Medulla oblongata (tissue), 1 donor: ENCODE results near the gene CLVS2.

Experiments
- DNase-seq: peaks from one replicate; pipeline ENCODE4 v3.0.0-alpha.2; 2015; ENCODE audit errors: extremely low spot score

The CLVS2 gene

DNA sequence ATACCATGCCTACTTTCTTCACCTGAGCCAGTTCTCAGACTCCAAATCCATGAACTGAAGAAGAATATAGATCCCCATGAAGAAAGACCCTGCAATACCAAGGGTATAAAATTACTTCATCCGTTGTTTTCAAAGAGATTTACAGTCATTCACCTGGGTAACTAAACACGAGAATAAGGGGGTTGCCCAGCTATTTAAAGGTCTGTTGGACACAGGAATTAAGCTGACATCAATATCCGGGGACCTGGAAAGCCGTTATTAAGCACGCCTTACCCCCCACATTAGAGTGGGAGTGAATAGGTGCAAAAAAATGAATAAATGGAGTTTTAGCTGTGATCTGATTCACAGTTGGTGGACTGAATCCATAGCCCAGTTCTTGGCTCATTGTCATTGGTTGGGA lies 28.9 kb downstream of the CLVS2 start:
- no peak for DNase-seq

GRCh38 chr6:123027408-123027807 lies 31.4 kb downstream of the CLVS2 start:
- no peak for DNase-seq

- DNase-seq, result no peak
Measured at GRCh38 chr6:123028263-123028662, 32.2 kb downstream of the CLVS2 start.

- no peak for DNase-seq
Measured at GRCh38 chr6:123030282-123030681, 34.2 kb downstream of the CLVS2 start.

GRCh38 chr6:123036648-123037047 lies 40.6 kb downstream of the CLVS2 start:
- no peak for DNase-seq

- DNase-seq, result no peak
Measured at GRCh38 chr6:123039431-123039830, 43.4 kb downstream of the CLVS2 start.

- DNase-seq, result no peak
Measured at GRCh38 chr6:123042401-123042800, 46.4 kb downstream of the CLVS2 start.

GRCh38 chr6:123044341-123044860 lies 48.4 kb downstream of the CLVS2 start:
- DNase-seq, result no peak

GRCh38 chr6:123053602-123054225 lies 57.7 kb downstream of the CLVS2 start:
- no peak for DNase-seq

DNA sequence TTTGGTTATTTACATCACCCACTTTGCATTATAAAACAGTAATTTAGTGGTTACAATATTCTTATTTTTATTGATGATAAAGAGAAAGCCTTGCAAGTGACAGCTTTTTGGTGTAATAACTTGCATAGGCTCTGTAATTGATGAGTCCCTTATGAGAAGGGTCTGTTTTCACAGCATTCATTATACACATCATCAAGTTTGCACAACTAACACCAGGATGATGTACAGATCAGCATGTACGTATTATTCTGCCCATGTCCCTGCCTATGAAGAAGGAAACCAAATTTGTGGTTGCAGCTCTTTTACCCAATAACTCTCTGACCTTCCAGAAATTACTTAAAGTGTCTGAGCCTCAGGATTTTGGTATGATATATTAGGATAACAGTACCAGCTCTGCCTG lies 59.2 kb downstream of the CLVS2 start:
- DNase-seq, result no peak

DNA sequence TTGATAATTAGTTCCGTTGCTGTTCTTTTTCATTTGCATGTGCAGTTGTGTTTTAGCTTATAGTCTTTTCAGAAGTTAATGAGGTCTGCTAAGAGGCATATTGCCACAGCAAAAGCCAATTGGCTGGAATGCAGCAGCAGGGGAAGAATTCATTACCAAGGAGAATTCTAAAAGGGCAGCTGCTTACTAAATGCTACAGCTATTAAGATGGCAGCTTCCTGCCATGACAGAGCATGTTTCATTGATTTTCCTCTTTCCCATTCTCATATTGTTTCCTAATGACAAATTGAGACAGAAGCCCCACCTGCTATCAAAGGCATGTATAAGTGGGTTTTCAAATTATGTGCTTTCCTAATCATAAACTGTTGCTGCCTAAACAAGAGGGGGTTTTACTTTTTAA lies 66.6 kb downstream of the CLVS2 start:
- no peak for DNase-seq

GRCh38 chr6:123064038-123064437 lies 68.0 kb downstream of the CLVS2 start:
- DNase-seq, result no peak

DNA sequence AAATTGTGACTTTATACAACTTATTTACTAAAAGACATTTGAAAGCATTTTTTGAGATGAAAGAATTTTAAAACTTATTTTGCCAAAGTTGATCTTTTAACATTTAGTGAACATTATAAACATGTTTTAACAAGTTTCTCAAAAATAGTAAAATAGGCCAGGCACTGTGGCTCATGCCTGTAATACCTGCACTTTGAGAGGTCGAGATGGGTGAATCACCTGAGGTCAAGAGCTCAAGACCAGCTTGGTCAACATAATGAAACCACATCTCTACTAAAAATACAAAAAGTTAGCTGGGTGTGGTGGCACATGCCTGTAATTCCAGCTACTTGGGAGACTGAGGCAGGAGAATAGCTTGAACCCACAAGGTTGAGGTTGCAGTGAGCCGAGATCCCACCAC lies 78.6 kb downstream of the CLVS2 start:
- DNase-seq, result no peak

- no peak for DNase-seq
Measured at GRCh38 chr6:123085403-123085802, 89.4 kb downstream of the CLVS2 start.

DNA sequence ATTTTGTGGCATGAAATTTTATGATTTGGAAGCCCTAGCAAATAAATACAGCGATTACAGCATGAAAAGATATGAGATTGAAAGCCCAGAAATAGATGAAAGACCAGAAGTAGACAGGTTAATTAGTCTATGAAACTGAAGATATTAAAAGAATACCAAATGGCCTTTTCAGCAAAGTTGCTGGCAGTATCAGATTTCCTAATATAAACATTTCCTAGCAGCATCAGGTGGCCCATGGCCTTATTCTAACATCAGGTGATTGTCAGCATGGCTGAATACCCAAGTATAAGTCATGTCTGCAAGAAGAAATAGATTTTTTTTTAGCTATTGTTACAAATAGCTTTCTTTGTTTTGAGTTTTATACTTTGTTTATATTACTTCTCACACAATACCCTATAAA lies 93.2 kb downstream of the CLVS2 start:
- DNase-seq, result no peak

DNA sequence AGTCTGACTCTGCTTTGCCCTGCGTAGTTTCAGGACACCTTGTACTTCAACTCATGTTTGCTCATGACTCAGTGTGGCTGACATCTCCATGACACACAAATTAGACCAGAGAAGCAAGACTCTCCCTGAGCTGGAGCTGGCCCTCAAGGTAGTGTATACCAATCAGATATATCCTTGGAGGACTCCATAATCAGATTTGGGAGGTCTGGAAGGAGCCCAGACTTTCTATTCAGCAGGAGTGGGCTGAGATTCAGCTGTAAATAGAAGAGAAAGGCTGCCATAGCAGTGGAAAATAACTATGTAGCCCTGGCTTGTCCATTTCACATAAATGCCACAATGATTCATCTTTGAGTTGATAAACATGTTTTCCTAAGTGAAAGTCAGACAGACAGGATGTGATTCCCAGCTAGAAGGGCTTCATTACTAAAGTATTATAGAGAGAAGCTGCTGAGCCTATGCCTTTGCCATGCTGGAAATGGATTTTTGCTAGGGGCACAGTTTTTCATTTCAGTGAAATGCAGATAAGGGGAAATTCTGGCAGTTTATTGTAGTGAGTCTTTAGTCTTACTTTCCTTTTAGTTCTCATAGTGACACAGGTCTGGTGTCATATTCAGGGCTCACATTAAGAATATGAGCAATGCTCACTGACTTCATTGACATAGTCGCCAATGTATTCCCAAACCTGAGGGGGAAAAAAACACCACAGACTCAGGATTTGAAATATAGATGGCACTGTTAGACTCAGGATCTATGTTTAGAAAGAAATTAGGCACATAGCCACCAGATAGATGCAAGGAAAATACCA lies 95.3 kb downstream of the CLVS2 start:
- no peak for DNase-seq

DNA sequence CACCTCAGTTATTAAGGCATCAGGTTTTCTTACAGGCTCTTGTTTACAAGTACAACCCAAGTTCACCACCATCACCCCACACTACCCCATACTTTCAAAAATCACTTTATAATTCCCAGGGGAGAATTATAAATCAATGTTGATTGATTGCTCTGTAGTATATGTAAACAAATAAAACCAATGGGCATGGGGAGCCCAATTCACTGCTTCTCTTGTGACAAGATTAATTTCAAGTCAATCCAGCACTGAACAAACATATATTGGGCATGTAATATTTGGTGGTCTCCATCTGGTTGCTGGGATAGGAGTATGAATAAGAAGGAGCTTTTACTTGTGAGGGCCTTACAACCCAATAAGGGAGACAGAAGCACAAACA lies 95.8 kb downstream of the CLVS2 start:
- no peak for DNase-seq

DNA sequence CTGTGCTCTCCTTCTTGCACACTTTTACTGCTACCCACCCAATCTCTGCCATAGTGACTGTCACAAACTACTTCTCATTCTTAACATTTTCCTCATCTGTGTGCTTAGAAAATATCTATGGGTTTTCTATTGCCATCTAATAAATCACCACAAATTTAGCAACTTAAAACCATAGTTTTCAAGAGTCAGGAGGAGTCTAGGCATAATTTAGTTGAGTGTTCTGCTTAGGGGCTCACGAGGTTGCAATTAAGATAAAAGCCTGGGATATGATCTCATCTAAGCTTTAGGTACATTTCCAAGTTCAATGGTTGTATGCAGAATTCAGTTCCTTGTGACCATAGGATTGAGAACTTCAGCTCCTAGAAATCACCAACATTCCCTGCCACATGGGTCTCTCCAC lies 98.8 kb downstream of the CLVS2 start:
- no peak for DNase-seq

DNA sequence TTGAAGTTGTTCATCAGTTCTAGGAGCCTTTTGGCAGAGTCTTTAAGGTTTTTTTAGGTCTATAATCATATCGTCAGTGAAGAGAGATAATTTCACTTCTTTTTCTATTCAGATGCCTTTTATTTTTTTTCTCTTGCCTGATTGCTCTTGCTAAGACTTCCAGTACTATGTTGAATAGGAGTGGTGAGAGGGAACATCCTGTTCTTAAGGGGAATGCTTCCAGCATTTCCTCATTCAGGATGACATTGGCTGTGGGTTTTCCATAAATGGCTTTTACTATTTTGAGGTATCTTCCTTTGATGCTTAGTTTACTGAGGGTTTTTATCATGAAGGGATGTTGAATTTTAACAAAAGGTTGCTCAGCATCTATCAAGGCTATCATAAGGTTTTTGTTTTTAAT lies 109.5 kb downstream of the CLVS2 start:
- DNase-seq, result no peak

DNA sequence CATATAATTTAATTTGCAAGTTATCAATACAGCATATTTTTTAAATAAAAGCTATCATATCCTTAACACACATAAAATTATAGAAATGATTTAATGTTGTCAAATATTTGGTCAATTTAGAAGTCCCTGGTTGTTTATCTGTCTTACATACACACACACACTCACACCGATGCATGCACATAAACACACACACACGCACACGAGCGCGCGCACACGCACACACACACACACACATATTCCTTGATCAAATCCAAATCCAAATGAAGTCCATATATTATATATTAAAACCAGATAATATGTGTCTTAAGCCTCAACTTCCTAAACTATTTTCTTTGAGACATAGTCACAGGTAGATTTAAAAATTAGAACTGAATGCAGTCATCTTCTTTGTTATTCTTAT lies 120.3 kb downstream of the CLVS2 start:
- no peak for DNase-seq

DNA sequence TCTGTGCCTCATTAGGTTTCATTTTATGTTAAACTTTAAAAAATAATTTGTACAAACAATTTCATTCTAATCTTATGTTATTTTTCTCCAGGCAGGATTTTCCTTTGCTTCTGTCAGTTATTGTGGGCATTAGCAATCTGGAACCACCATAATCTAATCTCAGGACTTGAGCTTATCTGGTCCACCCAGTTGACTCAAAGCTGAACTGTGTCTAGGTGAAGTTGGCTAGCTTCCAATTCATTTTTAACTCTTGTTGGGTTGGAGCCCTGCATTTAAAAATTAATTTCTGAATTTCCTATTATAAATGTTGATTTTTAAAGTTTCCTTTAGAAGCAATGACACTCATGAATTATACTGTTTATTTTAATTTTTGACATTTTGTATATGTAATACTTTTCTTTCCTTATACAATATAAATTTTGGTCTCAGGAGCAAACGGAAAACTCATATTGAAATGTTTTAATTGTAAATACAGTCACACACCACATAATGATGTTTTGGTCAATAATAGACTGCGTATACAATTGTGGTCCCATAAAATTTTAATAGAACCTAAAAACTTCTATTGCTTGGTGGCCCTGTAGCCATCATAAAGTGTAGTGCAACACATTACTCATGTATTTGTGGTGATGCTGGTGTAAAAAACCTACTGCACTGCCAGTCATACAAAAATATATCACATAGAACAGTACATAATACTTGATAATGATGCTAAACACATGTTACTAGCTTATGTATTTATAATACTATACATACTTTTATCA lies 121.3 kb downstream of the CLVS2 start:
- DNase-seq, result no peak

GRCh38 chr6:123118811-123119210 lies 122.8 kb downstream of the CLVS2 start:
- DNase-seq, result no peak
